ENCODE data around the gene ATP5IF1.

ATP5IF1 gene

DNA sequence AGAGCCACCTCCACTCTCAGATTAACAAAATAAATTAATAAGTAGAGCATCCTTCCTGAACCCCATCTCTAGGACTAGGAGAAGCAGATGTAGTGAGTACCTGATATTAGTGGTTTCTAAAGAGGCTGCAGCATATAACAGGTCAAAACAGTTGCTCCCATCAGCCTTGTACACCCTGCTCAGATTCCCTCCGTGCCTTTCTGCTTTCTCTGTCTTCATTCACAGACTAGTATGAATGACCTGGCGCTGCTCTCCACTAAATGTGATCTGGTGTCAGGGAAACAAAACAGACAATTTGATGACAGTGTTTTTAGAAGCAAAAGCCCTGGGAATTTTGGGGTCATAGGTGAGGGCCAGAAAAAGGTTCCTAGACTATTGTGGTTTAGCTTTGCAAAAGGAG, 31.7 kb downstream of the ATP5IF1 start:
- no peak for DNase-seq

DNA sequence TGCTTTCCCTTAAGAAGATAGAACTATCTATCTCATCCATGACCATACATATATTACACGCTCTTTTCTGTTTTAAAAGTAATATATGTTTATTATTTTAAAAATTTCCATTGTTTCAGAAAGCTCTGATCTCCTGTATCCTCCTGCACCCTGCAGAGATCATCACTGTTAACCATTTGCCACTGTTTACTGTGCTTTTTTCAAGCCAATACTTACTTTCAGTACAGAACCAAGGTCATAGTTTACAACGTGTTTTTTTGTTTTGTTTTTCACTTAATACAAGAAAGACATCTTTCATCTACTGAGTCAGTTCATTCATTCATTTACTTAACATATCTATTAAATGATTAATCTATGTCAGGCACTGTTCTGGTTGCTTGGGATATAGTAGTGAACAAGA, 33.6 kb downstream of the ATP5IF1 start:
- DNase-seq, result no peak

DNA sequence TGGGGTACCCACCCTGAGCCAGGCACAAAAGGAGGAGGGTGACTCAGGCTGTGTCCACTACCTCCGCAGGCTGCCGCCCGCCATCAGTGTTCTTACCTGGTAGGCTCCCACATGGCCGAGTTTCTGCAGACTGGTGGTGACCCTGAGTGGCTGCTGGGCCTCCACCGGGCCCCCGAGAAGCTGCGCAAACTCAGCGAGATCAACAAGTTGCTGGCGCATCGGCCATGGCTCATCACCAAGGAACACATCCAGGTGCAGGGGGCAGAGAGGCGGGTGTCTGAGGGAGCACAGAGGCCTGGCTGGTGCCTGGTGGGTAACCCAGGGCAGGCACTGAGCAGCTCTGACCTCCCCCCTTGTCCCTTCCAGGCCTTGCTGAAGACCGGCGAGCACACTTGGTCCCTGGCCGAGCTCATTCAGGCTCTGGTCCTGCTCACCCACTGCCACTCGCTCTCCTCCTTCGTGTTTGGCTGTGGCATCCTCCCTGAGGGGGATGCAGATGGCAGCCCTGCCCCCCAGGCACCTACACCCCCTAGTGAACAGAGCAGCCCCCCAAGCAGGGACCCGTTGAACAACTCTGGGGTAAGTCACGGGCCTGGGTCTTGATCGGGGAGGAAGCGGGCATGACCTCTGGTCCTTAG, 36.4 kb downstream of the ATP5IF1 start:
- DNase-seq, result no peak

DNA sequence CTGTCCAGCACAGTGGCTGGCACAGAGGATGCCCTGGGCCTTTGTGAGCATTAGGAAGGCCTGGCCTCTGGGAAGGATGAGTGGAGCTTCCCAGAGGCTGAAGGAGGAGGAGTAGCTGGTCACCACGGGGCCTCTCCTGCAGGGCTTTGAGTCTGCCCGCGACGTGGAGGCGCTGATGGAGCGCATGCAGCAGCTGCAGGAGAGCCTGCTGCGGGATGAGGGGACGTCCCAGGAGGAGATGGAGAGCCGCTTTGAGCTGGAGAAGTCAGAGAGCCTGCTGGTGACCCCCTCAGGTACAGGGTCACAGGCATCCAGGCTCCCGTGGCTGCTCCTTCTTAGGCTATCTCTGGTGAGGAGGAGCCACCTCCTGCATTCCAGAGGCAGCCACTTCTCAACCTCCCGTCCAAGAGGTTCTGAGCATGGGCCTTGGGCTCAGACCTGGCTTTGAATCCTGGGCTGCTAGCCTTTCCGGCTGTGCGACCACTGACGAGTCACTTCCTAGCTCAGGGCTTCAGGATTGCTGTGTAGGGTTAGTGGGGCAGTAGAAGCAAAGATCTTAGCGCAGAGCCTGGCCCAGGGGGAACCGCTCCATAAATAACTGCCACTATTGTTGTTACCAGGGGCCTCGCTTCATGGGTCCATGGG, 37.4 kb downstream of the ATP5IF1 start:
- no peak for DNase-seq

DNA sequence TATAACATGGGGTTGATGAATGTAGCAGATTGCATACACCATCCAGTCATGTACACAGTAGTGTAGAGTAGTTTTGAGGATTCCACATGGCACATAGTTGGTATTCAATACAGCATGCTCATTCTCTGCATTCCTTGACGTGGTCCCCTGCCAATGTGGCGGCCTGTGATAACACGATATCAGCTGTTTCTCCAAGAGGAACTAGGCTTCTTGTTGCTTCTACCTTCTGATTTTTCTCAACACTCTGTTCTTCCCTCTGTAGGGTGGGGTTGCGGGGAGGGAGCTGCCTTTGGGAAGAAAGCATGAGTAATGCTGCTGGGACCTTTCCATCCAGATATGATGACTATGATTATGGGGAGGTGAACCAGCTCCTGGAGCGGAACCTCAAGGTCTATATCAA, 42.8 kb downstream of the ATP5IF1 start:
- DNase-seq, result no peak

DNA sequence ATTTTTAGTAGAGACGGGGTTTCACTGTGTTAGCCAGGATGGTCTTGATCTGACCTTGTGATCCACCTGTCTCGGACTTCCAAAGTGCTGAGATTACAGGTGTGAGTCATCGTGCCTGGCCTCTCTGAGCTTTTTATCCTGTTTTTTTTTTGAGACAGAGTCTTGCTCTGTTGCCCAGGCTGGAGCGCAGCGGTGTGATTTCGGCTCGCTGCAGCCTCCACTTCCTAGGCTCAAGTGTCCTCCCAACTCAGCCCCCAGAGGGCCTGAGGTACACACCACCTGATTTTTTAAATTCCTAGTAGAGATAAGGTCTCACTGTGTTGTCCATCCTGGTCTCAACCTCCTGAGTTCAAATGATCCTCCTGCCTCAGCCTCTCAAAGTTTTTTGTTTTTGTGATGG, 43.8 kb downstream of the ATP5IF1 start:
- DNase-seq, result no peak

DNA sequence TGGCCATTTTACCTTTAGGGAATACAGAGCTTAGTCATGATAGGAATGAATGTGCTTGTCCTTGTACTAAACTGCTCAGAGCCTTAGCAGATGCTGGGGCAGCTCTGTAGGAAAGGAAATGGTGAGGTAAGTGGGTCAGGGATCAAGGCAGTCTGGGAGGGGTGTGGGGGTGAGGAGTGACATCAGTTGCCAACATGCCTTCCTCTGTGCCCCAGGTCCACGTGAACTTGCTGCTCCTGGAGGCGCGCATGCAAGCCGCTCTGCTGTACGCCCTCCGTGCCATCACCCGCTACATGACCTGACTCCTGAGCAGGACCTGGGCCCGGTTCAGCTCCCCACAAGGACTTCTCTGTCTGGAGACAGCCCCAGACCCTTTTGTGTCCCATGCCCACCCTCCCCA, 44.6 kb downstream of the ATP5IF1 start:
- no peak for DNase-seq

DNA sequence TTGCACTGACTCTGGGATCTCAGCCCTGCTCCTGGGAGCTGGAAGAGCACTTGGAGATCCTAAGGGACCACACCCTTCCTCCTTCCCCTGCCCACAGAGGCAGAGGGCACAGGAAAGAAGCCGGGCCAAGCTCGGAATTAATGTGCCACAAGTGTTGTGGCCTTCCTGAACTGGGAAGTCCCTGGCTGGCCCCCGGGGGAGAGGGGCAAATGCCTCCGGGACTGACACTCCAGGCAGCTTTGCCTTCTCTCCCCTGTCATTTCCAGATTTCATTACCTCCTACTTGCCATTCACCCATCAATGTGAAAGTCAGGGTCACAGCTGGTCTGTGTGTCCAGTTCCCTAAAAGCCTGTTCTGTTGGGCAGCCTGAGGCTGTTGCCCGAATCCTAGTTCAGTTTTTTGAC, 45.1 kb downstream of the ATP5IF1 start:
- DNase-seq, result no peak

DNA sequence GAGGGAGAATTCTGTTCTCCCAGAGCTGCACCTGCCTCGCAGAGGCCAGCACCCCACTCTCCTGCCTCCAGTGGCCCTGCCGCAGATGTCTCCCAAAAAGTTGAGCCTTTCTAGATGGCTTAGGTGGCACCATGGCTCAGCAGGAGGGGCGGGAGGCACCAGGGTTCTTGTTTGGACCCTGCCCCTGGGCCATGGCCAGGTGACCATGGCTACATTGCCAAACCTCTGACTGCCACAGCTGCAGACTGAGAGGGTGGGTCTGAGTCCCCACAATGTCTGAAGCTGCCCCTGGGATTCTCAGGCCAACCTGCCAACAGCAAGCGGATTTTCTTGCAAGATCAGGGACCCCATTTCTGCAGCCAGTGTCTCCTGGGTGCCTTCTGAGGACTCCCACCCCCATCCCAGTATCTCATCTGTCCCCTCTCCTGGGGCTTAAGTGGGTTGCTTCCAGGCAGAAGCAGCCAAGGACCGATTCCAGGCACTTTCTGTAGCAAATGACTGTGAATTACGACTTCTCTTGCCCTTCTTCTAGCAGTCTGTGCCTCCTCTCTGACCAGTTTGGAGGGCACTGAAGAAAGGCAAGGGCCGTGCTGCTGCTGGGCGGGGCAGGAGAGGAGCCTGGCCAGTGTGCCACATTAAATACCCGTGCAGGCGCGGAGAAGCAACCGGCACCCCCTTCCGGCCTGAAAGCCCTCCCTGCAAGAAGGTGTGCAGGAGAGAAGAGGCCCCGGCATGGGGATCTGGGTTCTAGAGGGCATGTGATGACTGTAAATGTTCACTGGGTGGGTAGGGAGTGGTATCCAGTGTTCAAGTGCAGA, 45.9 kb downstream of the ATP5IF1 start:
- DNase-seq, result peak in 1 of 6 experiments; percentile 7

DNA sequence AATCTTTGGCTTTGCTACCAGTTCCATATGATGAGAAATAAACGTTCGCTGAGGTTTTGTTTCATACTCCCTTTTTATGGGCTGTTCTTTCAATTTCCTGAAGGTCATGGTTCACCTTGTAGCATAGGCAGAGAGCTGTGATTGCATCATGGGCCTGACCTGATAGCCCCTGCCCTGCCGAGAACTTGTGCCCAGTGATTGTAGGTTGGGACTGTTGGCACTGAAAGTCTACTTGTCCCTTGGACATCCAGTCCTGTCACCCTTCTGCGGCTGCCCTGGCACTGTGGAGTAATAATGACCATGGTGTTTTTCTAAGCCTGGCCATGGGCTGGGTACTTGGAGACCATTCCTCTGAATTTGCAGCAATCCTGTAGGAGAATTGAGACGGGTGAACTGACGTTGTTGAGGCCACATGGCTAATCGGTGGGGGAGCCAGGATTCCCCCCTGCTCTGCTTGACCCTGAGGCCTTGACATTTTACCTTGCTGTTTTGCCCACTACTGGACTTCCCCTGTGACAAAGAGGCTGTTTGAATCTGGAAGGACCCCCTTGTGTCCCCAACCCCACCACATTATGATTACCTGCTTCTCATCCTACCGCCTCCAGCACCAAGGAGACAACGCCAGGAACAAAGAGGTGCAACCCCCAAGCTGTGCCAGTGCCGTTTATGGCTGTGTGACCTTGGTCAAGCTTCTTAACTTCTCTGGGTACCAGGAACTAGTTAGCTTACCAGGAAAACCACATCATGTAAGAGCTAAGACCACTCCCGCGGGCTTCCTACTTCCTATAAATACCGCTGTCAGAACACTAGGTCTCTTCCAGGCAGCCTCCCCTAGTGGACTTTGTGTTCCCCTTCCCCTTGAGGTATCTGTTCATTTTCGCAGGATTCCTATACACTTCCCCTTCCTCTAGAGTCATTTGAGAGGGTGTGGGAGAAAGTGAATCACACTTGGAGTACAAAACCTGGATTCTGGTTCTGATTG, 46.8 kb downstream of the ATP5IF1 start:
- DNase-seq, result no peak

DNA sequence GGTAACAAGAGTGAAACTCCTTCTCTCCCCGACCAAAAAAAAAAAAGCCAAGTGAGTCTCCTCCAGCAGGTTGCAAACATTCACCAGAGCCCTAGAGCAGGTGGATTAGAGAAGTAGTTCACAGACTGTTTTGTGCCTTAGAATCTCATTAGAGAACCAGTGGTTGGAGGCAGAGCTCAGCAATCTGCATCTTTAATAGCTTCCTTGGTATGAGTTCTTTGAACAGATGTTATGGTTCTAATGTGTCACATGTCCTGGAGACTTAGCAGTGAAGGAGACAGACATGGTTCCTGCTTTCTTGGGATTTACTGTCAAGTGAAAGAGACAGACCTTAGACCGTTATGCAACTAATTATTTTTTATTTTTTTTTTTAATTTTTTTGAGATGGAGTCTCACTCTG, 50.2 kb downstream of the ATP5IF1 start:
- no peak for DNase-seq
